SU-DHL-6 (cell line): Measurements from ENCODE around the gene CCNL1.

ENCODE experiments used
- CTCF ChIP-seq: fragments of 200-600 bp; sonication (generic); IDR thresholded peaks from one replicate; pipeline ENCODE4 v1.5.1; 2017; ENCODE audit warnings: antibody characterized with exemption, mild to moderate bottlenecking, low read length, moderate library complexity; ENCODE audit not compliant: insufficient read depth, poor library complexity, severe bottlenecking
- EZH2phosphoT487 ChIP-seq: fragments of 200-600 bp; sonication (generic), shearing (Covaris generic); conservative IDR thresholded peaks from 2 replicates; pipeline ENCODE4 v1.6.1; 2018; ENCODE audit warnings: mild to moderate bottlenecking, antibody characterized with exemption, low read length, moderate library complexity, mixed read lengths

GRCh38 chr3:157190380-157190872, 30.5 kb upstream of the CCNL1 start:
- TF ChIP-seq CTCF (no peak), EZH2phosphoT487 (no peak)
